Hepatocyte (in vitro differentiated cells): Measurements from ENCODE around the gene TOR1AIP2.

Experiments
- EZH2 ChIP-seq: fragments of 200-600 bp; sonication (generic); IDR thresholded peaks from 2 replicates; pipeline ENCODE4 v1.6.1; 2016; ENCODE audit warnings: antibody characterized with exemption, mild to moderate bottlenecking, borderline replicate concordance
- EZH2phosphoT487 ChIP-seq: fragments of 200-600 bp; sonication (generic); IDR thresholded peaks from one replicate; pipeline ENCODE4 v1.6.1; 2018; ENCODE audit warnings: antibody characterized with exemption, mild to moderate bottlenecking, low read depth, moderate library complexity; ENCODE audit not compliant: unreplicated experiment, severe bottlenecking
- TF ChIP-seq, protein P1 (sequence below): fragments of 200-600 bp; sonication (generic); IDR thresholded peaks from 2 replicates; pipeline ENCODE4 v1.5.1; 2016; ENCODE audit warnings: antibody characterized with exemption, mild to moderate bottlenecking; ENCODE audit not compliant: poor library complexity

DNA sequence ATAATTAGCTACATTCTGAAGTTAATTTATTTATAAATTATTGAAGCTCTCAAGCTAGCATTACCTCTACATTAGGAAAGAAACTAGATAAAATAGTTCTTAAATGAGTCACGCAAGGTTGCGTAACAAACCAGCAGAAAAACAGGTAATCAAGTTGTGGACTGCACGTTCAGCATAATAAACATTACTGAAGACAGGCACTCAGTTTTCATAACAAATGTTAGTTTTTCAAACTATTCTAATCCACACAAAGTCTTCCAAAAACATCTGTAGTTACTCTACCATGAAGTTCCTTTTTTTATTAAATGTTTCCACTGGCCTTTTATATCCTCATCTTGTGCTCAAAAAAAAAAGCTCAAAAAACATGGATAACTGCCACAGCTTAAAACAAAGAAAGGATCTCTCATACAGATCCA lies 1.3 kb downstream of the TOR1AIP2 start:
- TF ChIP-seq EZH2 (no peak), EZH2phosphoT487 (no peak)
- TF ChIP-seq, protein P1, sequence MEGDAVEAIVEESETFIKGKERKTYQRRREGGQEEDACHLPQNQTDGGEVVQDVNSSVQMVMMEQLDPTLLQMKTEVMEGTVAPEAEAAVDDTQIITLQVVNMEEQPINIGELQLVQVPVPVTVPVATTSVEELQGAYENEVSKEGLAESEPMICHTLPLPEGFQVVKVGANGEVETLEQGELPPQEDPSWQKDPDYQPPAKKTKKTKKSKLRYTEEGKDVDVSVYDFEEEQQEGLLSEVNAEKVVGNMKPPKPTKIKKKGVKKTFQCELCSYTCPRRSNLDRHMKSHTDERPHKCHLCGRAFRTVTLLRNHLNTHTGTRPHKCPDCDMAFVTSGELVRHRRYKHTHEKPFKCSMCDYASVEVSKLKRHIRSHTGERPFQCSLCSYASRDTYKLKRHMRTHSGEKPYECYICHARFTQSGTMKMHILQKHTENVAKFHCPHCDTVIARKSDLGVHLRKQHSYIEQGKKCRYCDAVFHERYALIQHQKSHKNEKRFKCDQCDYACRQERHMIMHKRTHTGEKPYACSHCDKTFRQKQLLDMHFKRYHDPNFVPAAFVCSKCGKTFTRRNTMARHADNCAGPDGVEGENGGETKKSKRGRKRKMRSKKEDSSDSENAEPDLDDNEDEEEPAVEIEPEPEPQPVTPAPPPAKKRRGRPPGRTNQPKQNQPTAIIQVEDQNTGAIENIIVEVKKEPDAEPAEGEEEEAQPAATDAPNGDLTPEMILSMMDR = no peak
